GM08714 (cell line): ENCODE data around the gene AGFG2.
"Not testable (repeated sequence)": the region's sequence is repeated elsewhere in the genome, so short reads cannot be mapped to it uniquely, and the experiment has no call there.

Experiments
- H3K4me3 ChIP-seq: fragments of 200-500 bp; sonication (Bioruptor generic); 2 replicates; pipeline ENCODE4 v1.5.1; 2014; ENCODE audit warnings: mild to moderate bottlenecking, low read length, inconsistent platforms
- ZNF274 ChIP-seq: IDR thresholded peaks from 2 replicates; pipeline ENCODE4 v1.6.1; 2012; ENCODE audit warnings: mild to moderate bottlenecking, low read depth, low read length

Gene AGFG2

DNA sequence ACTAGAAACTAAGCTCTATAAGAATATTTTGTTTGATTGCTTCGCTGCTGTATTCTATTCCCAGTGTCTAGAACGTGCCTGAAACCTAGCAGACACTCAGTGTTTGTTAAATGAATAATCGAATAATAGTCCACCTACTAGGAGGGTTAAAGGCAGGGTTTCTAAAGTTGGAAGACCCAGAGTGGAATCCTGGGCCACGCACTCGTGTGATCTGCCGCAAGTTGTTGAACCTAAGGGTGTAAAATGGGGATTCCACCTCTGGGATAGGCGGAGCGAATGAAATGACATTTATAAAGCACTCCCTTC, 702 bp upstream of the AGFG2 start:
- TF ChIP-seq ZNF274 = no peak
- H3K4me3 ChIP-seq = peak overlapping the region; percentile 77

DNA sequence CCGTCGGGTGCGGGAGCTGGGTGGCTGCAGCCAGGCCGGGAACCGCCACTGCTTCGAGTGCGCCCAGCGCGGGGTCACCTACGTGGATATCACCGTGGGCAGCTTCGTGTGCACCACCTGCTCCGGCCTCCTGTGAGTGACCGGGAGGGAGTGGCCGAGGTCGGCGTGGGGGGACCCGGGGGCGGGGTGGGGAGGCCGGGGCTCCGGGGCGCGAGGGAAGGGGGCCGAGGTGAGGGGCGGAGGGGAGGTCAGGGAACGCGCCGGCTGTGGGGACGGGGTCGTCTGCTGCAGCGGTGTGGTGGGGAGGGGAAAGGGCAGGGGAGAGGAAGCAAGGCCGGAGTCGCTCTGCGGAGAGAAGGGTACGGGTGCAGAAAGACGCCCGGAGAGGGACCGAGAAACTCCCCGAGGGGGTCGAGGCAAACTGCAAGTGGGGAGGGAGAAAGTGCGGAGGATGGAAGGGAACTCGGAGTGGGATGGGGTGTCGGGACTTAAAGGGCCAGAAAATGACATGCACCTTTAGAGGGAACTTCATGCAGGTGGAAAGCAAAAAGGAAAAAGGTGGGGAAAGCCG, 518 bp downstream of the AGFG2 start:
- TF ChIP-seq ZNF274 = no peak
- H3K4me3 ChIP-seq = peak overlapping the region; percentile 82

DNA sequence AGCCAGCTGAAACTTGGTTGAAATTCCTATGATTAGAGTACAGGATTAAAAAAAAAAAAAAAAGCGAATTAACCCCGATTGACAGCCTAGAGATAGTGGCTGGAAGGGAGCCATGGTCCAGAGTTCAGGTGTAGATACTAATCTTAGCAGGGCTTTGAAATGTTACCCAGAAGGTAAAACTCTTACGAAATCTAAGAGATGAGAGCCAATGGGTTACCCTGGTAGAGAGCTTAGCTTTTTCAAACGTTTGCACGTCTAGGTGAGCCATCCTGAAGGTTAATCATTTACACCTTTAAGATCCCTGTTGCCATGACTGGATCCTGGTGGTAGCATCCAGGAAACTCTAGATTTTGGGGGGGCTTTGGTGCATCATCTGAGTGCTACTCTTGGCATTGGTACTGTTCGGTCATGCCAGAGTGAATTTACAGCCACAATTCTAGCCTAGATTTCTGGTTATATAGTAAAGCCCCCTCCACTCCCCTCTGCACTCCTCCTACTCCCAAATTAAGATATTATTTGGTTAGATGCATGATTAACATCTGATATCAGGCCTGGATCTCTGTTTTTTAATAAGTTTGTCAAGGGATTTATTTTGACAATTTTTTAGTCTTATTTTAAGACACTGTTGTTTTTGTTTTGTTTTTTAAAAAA, 1.2 kb downstream of the AGFG2 start:
- H3K4me3 ChIP-seq = peak overlapping the region; percentile 82
- TF ChIP-seq ZNF274 = no peak

DNA sequence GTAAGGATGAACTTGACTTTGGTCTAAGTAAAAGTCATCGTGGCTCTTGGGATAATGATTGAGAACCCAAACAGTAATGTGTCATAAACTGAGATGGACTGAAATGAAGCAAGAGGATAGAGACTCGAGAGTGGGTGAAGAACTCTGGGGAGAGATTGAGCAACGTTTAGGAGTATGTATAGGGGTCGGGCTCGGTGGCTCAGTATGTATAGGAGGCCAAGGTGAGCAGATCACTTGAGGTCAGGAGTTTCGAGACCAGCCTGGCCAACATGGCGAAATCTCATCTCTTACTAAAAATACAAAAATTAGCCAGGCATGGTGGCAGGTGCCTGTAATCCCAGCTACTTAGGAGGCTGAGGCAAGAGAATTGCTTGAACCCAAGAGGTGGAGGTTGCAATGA, 2.3 kb downstream of the AGFG2 start:
- H3K4me3 ChIP-seq = not testable (repeated sequence)

DNA sequence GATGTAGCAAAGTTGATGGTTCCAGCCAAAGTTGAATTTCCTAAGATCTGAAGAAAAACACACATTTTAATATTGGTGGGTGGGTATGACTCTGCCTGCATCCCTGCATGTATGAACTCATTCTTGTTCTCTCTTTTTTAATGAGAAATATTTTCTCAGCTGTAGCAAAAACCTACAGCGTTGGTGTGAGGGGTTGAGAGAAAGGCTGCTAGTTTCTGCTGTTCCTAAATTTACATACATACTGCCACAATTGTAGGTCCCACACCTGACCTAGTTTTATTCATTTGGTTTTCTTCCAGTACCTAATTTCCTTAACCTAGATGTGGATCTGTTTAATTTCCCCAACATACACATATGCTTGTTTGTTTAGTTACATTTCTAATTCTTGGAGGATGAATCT, 4.6 kb downstream of the AGFG2 start:
- no peak for TF ChIP-seq ZNF274
- 0 out of 2 replicates have a peak overlapping the region, but pooled peaks have one; percentile 12 for H3K4me3 ChIP-seq

DNA sequence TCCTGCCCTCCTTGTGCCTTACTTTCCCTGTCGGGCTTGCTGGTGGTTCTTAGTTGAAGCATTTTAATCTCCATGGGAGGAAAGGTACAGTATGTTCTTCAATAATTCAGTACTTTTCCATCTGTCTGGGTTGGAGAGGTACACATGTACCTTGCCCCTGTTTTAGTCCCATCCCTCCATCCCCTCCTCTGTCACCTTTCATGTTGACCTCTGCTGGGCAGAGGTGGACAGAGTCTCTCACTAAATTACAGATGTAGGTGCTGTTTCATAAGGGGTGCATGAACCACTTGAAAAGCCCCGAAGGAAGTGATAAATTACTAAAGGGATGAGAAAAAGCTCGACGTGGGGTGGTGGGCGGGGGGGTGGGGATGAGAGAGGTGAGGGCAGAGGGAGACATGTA, 5.4 kb downstream of the AGFG2 start:
- peak overlapping the region; percentile 8; the same call in 1 of the 2 replicates for H3K4me3 ChIP-seq
- no peak for TF ChIP-seq ZNF274

DNA sequence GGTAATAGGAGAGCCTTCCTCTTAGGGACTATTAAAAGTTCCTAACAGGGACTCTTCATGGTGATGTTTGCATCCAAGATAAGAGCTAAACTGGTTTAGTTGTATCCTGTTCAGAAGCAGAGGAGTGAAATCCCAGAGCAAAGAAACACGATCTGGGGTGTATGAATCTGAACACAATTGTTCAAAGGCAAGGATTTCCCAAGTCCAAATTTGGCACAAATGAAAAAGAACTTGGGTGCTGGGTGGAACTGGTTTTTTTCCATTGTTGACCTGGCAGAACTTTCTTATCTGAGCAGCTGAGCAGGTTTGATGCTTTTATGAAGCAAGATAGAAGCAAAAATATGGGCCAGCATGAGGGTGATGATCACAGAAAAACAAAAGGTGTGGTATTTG, 6.0 kb downstream of the AGFG2 start:
- no peak for TF ChIP-seq ZNF274
- H3K4me3 ChIP-seq = peak overlapping the region; percentile 8; the same call in 1 of the 2 replicates

DNA sequence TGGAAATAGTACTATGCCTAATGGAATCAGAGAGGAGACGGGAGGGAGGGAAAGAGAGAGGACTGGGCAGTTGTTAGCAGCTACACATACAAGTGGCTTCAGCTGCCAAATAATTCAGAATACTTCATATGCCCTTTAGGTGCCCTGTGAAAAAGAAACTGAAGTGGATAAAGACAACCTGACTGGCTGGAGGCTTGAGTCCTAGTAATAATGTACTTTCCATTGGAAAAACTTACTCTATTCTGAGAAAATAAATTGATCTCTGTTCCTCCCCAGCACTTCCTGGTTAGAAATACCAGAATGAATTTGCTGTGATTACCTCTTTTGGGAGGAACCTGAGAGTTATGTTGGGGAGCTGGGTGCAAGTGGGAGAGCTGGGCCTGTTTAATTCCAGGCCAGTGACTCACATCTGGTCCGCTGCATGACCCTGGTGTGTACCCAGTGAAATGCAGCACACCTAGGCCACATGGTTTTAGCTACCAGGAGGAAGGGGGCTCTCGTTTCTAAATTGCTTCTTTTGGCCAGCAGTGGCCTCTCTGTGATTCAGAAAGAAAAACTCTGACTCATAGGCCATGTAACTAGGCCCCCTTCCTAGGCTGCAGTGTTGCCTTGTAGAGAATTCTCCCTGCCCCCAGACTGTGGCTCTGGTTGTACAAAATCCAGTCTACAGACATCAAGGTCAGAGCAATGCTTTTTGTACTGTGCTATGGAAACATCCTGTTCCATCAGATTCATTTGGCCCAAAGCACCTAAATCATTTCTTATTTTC, 6.5 kb downstream of the AGFG2 start:
- peak overlapping the region; percentile 2; the same call in 1 of the 2 replicates for H3K4me3 ChIP-seq
- TF ChIP-seq ZNF274 = no peak

DNA sequence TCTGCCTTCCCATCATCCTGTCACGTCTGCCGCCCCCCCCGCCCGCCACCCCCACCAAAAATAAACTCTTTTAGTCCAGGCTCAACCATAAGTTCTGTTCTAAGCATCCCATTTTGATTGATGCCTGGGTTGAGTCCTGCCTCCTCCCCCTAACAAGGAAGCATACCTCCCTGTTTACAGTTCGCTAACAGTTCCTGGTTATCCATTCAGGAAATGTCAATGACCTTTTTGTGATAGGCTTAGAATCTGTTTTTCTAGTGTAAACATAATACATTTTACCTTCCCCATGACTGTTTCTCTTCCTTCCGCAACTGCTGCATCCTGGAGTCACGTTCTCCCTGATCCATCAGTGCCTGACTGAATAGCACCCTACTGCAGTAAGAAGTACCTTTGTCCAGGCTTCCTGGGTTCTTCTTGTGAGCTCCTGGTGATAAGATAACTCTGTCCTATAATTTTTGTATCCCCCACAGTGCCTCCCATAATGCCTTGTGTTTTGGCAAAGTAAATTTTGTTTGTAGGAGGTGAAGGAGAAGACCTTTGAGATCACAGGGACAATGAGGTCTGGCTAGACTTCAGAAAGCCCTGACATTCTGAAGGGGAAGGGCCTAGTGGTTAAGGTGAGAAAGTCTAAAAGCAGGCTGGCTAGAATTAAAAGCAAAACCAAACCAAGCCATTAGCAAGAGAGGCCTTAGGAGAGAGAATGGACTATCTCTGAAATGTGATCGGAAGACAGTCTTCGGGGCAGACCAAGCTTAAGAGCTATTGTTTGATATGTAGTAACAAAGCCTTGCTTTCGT, 7.3 kb downstream of the AGFG2 start:
- peak overlapping the region; percentile 55; the same call in 1 of the 2 replicates for H3K4me3 ChIP-seq
- TF ChIP-seq ZNF274 = no peak

DNA sequence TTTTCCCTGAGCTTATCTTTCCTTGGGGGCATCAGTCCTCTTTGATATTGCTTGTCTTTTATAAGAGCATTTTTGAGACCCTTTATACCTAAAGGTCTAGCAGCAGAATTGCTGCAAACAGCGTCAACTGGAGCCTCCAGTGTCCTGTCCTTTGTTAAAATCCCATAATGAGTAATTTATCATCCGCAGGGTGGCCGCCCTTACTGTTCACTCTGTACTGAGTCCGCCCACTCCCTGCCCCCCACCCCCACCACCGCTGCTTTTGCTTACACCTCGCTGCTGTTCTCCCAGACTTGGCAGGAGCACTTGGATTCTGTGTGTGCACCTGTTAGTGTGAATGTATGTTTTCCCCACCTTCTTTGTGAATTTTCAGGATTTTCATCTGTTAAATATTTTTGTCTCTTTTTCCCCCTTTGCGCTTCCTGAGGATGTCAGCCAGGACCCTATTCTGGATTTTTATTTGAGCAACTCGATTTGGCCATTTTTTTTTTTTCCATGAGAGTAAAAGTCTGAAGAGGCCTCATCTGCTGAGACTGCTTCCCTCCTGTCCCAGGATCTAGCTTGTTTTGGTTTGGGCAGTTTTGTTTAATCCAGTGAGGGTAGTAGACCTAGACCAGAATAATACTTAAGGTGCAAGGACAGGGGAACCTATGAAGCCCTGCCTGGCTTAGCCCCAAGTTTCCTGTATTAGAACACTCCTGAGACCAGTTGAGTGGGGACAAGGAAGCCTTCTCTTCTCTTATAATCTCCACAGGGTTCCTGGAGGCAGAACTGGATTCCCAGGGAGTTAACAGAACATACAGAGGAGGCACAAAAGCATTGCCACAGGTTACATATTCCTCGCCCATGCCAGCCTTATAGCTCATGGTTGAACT, 8.2 kb downstream of the AGFG2 start:
- H3K4me3 ChIP-seq = peak overlapping the region; percentile 55; the same call in 1 of the 2 replicates
- TF ChIP-seq ZNF274 = no peak

DNA sequence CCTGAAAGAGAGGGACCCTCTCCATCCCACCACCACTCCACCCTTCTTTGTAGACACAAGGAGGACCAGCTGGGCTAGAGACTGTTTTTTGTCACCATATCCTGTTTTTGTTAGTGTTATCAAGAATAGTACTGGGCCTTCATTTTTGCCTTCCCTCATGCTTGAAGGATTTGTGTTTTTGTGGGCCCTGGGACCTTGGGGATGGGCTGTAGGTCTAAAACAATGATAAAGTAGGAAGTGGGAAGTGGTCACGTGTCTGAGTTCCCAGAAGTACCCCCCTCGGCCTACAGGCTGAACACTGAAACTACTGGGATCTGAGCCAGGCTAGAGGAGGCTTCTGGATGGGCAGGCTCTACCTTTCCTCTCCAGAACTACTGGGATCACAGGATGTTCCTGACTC, 8.9 kb downstream of the AGFG2 start:
- no peak overlapping the region for H3K4me3 ChIP-seq
- no peak for TF ChIP-seq ZNF274

DNA sequence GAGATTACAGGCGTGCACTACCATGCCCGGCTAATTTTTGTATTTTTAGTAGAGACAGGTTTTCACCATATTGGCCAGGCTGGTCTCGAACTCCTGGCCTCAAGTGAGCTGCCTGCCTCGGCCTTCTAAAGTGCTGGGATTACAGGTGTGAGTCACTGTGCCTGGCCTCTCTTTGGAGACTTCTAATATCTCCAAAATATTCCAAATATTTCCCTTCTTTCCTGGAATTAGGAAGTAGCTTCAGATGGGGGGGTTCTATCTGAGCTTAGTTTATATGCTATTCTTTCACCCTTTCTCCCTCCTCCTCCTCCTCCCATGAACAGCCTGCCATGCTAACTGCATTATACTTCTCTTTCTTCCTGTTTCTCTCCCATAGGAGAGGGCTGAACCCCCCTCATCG, 9.4 kb downstream of the AGFG2 start:
- not testable (repeated sequence) for H3K4me3 ChIP-seq

DNA sequence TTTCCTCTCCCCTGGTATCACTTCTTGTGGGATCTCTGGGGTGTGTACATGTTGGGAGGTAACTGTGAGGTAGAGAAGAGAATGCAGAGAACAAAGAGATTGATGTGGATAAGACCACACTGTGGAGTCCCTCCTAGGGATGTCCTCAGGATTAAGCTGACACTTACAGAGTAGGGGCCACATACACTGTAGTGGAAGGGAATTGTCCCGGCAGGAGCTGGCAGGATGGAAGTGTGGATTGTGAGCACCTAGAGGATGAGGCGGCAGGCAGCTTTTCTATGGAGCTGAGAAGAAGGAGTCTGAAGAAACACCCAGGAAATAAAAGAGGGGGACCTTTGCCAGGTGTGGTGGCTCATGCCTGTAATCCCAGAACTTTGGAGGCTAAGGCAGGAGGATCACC, 13.5 kb downstream of the AGFG2 start:
- no peak for TF ChIP-seq ZNF274
- H3K4me3 ChIP-seq = no peak overlapping the region

DNA sequence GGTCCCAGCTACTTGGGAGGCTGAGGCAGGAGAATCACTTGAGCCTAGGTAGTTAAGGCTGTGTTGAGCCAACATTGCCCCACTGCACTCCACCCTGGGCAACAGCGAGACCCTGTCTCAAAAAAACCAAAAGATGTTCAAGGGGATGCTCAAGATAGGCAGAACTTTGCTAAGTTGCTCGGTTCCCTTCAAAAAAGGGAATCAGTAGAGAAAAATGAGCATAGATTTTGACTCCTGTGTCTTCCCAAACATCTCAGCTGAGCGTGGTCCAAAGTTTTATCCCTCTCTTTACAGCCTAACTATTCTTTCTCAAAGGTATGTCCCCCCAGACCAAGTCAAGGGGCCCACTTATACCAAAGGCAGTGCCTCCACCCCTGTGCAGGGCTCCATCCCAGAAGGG, 14.0 kb downstream of the AGFG2 start:
- H3K4me3 ChIP-seq = no peak overlapping the region
- TF ChIP-seq ZNF274 = no peak
